Loucy (cell line): ENCODE results near the gene PGA4.

ENCODE experiments used
- EZH2phosphoT487 ChIP-seq: fragments of 200-600 bp; IDR thresholded peaks from 2 replicates; pipeline ENCODE4 v1.6.1; 2018; ENCODE audit warnings: antibody characterized with exemption, mild to moderate bottlenecking, moderate library complexity, borderline replicate concordance
- TF ChIP-seq, protein P1 (sequence below): fragments of 200-600 bp; sonication (generic); conservative IDR thresholded peaks from 2 replicates; pipeline ENCODE4 v1.5.1; 2014; ENCODE audit warnings: mild to moderate bottlenecking, antibody characterized with exemption, low read length

DNA sequence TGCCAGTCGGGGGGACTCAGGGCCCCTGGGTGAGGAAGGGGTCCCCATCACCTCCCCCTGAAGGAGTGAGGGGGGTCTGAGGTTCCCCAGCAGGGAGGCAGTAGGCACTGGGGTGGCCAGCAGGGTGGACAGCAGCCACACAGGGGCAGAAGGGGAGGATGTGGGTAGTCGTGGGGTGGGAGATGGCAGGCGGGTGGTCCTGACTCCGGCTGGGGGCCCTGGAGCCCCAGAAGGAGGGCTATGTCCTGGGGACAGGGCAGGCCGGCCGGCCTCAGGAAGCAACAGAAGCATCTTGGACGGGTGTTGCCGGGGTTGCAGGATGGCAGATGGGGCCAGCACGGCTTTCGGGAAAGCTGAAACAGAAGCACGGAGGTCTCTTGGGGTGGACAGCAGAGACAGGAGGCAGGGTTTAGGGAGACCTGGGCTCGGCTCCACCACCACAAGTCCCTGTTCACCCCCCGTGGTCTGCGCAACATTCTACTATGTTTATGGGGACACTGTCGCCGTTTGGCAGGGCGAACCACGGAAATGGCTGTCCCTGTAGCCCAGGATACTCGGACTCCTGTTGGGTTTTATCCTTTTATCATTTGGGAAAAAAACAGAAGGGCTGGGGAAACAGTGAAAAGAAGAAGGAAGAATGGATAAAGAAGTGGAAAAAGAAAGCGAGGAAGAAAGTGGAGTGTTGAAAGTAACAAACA, 58.9 kb downstream of the PGA4 start:
- TF ChIP-seq, protein P1, sequence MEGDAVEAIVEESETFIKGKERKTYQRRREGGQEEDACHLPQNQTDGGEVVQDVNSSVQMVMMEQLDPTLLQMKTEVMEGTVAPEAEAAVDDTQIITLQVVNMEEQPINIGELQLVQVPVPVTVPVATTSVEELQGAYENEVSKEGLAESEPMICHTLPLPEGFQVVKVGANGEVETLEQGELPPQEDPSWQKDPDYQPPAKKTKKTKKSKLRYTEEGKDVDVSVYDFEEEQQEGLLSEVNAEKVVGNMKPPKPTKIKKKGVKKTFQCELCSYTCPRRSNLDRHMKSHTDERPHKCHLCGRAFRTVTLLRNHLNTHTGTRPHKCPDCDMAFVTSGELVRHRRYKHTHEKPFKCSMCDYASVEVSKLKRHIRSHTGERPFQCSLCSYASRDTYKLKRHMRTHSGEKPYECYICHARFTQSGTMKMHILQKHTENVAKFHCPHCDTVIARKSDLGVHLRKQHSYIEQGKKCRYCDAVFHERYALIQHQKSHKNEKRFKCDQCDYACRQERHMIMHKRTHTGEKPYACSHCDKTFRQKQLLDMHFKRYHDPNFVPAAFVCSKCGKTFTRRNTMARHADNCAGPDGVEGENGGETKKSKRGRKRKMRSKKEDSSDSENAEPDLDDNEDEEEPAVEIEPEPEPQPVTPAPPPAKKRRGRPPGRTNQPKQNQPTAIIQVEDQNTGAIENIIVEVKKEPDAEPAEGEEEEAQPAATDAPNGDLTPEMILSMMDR, result no peak
- TF ChIP-seq EZH2phosphoT487, result no peak
